Stimulated activated naive CD8-positive, alpha-beta T cell treated with anti-CD3 and anti-CD28 coated beads, Interleukin-15, amount 100 ng/mL, for 72 hours (primary cell): ENCODE measurements around the gene SLC12A6.

Source experiments
- ATAC-seq: fragments of 150-1000 bp; cut with Tn5 transposase; 2 replicates; pipeline ENCODE4 v1.10.0; 2021; ENCODE audit warnings: mild to moderate bottlenecking, moderate library complexity
- DNase-seq, 2 donors: peaks; one replicate each; pipeline ENCODE4 v3.0.0; 2021 to 2022
- H3K27ac Mint-ChIP-seq, 2 donors: one replicate each; pipeline ENCODE4 v1.8.0; 2022; ENCODE audit warnings: mild to moderate bottlenecking in 2 of 2, mixed read lengths in 2 of 2, moderate library complexity in 2 of 2
- H3K27me3 Mint-ChIP-seq: one replicate; pipeline ENCODE4 v1.8.0; 2022; ENCODE audit warnings: mixed read lengths
- H3K4me1 Mint-ChIP-seq: one replicate; pipeline ENCODE4 v1.8.0; 2022; ENCODE audit warnings: mild to moderate bottlenecking, mixed read lengths
- H3K4me3 Mint-ChIP-seq, 2 donors: one replicate each; pipeline ENCODE4 v1.8.0; 2022; ENCODE audit warnings: mild to moderate bottlenecking in 2 of 2, mixed read lengths in 2 of 2, moderate library complexity in 1 of 2
- H3K9me3 Mint-ChIP-seq, 2 donors: one replicate each; pipeline ENCODE4 v1.8.0; 2022; ENCODE audit warnings: mixed read lengths in 2 of 2

Gene SLC12A6

DNA sequence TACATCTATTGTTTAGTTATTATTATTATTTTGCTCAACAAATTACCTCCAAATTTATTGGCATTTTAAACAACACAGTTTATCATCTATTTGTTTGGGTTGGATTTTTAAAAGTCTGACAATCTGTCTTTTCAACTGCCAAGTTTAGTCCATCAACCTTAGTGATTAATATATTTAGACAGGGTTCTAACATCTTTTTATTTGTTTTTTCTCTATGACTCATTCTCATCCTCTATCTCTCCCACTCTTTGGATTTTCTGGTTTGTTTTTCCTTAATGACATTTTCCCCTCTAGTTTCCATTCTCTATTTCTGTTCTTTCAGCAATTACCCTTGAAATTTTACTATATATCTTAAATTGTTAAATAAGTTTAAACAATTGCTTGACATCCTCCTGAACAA, 70.8 kb downstream of the SLC12A6 start:
- ATAC-seq: no peak
- Mint-ChIP-seq H3K4me1 (peaks cover 15% of the 10 kb centered on the region), H3K9me3 (peaks cover 0 to 4% of the 10 kb centered on the region in 2 donors), H3K4me3 (no peak overlapping the region), H3K27ac (no peak overlapping the region), H3K27me3 (no peaks in the 10 kb centered on the region)
- no peak for DNase-seq

DNA sequence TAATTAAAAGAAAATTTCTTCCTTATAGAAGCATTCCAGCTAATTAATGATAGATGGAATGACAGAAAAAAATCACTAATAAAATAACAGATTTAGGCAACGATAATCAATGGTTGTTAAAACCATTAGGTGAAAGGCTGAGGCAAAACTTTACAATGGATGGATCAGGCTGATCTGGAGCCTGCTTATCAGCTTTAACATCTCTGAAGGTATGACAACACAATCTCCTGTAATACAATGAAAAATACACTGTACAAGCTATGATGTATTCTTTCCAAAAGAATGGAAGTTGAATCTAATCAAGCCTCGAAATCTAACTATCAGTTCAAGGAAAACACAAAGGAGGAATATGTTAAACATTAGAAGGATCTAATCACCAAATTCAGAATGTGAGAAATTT, 73.5 kb downstream of the SLC12A6 start:
- ATAC-seq (no peak), DNase-seq (no peak)
- Mint-ChIP-seq H3K4me1 (peaks cover 15% of the 10 kb centered on the region), H3K9me3 (no peaks in the 10 kb centered on the region), H3K27ac (peak overlapping the region in 1 of 2 donors; percentile 29), H3K4me3 (no peak overlapping the region), H3K27me3 (no peaks in the 10 kb centered on the region)

DNA sequence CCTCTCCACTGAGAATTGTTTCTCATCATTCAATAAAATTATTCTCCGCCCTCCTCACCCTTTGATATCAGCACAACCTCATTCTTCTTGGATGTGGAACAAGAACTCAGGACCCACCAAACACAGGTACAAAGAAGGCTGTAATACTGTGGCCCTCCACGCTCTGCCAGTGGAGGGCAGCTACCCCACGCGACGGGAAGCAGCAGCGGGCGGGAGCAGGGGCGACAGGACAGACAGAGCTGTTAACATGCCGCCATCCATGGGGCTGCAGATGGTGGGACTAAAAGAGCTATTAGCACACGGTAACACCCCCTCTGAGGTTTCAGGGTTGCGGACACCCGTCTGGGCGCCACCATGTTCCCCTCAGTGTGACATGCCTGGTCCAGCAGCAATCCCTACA, 75.2 kb downstream of the SLC12A6 start:
- ATAC-seq: no peak
- Mint-ChIP-seq H3K27ac (no peak overlapping the region), H3K4me1 (peaks cover 4% of the 10 kb centered on the region), H3K27me3 (no peaks in the 10 kb centered on the region), H3K4me3 (no peak overlapping the region), H3K9me3 (no peaks in the 10 kb centered on the region)
- DNase-seq: no peak

DNA sequence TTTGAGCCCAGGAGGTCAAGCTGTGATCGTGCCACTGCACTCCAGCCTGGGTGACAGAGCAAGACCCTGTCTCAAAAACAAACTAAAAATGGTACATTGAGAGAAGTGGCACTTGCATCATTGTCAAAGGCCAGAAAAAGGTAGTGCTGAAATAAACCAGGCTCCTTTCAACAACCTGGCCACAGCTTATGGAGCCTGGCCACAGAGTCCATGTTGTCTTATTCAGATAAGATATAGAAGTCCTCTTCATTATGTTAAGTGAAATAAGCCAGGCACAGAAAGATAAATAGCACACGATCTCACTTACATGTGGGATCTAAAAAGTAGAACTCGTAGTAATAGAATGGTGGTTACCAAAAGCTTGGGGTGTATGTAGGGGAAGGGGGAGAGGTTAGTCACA, 78.0 kb downstream of the SLC12A6 start:
- Mint-ChIP-seq H3K27ac (no peak overlapping the region), H3K4me1 (no peaks in the 10 kb centered on the region), H3K4me3 (no peak overlapping the region), H3K27me3 (no peaks in the 10 kb centered on the region), H3K9me3 (no peaks in the 10 kb centered on the region)
- ATAC-seq (no peak), DNase-seq (no peak)

DNA sequence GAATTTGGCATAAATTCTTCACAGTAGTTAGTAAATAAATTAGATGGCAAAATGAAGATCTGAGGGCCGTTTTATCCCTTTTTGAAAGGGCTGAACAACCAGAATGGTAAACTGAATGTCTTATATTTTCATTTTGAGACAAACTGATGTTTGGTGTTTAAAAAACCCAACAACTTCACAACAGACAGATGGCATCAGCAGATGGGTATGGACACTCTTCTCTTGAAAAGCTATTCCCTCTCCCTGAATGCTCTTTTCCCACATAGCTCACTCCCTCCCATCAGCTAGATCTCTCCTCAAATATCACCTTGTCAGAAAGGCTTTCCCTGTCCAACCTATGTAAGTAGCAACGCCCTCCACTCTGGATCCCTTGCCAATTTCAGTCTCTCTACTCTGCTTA, 79.4 kb downstream of the SLC12A6 start:
- DNase-seq (no peak), ATAC-seq (no peak)
- Mint-ChIP-seq H3K4me1 (no peaks in the 10 kb centered on the region), H3K9me3 (no peaks in the 10 kb centered on the region), H3K27me3 (no peaks in the 10 kb centered on the region), H3K4me3 (no peak overlapping the region), H3K27ac (peak overlapping the region in 1 of 2 donors; percentile 30)

DNA sequence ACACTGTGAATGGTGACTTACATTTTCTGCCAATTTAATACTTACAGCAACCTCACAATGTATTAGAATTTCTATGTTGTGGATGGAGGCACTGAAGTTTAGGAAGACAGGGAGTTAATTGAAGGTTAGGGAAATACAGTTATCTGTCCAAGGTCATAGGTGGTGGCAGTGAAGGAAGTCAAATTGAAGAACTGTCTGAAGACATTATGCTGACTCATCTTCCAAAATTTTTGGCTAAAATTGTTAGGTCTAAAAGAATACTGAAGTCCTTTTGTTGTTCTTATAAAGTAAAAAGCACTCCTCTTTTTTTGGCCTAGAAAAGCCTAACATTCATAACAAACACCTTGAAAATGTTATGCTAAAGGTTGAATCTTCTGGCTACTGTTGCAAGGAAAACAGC, 85.0 kb downstream of the SLC12A6 start:
- Mint-ChIP-seq H3K9me3 (no peaks in the 10 kb centered on the region), H3K27me3 (no peaks in the 10 kb centered on the region), H3K4me1 (peaks cover 7% of the 10 kb centered on the region), H3K4me3 (no peak overlapping the region), H3K27ac (no peak overlapping the region)
- ATAC-seq (no peak), DNase-seq (no peak)

DNA sequence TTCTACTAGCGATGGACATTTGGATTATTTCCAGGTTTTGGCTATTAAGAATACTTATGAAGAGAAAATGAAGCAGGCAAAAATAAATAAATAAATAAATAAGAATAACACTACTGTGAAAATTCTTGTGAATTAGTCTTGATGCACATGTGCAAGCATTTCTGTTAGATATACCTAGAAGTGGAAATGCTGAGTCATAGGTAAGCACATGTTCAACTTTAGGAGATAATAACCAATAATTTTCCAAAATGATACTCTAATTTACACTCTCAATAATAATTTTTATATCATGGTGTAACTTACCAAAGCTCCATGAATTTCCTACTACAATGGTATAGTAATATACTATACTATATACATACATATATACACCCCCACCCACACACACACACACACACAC, 89.4 kb downstream of the SLC12A6 start:
- no peak overlapping the region for H3K27ac Mint-ChIP-seq
- H3K4me1 Mint-ChIP-seq: peaks cover 7% of the 10 kb centered on the region
- ATAC-seq: no peak
- H3K9me3 Mint-ChIP-seq: no peaks in the 10 kb centered on the region
- H3K27me3 Mint-ChIP-seq: no peaks in the 10 kb centered on the region
- DNase-seq: no peak
- no peak overlapping the region for H3K4me3 Mint-ChIP-seq

DNA sequence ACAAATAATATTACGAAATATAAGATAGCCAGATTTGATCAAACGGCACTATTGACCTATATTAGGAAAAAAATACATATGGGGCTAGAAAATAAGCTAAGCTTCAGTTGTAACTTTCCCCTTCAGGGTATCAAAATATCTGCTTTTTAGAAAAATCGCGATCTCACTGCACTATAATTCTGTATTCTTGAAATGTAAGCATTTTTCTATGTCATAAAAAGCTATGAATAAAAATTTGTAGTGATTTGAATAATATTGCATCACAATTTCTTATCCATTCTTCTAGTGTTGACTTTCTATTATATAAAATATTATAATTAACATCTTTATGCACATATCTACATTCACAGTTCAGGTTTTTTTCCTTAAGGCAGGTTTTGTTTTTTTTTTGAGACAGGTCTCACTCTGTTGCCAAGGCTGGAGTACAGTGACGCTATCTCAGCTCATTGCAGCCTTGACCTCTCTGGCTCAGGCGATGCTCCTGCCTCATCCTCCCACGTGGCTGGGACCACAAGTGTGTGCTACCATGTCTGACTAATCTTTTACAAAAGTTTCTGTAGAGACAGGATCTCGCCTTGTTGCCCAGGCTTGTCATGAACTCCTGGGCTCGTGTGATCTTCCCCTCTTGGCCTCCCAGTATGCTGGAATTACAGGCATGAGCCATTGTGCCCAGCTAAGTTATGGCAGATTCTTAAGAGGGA, 91.2 kb downstream of the SLC12A6 start:
- Mint-ChIP-seq H3K27ac (peak overlapping the region in 1 of 2 donors; percentile 65), H3K4me3 (no peak overlapping the region), H3K27me3 (no peaks in the 10 kb centered on the region), H3K4me1 (peaks cover 7% of the 10 kb centered on the region), H3K9me3 (no peaks in the 10 kb centered on the region)
- DNase-seq: no peak
- ATAC-seq: no peak

DNA sequence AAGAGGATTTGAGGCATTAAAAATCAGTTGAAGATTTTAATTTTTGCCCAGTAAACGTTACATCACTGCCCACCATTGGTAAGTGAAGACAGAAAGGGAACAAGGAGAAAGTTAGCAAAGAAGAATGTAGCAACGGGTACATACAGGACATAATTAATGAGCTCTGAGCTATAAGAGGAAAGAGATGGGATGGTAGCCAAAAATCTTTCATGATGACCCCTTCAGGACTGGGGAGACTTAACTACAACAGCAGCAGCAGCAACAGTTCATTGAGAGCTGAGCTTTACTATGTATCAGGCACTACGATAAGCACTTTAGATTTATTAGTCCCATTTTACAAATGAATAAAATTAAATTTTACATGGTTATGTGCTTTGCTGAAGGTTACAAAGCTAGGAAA, 94.4 kb downstream of the SLC12A6 start:
- ATAC-seq (no peak), DNase-seq (no peak)
- H3K27me3 Mint-ChIP-seq: no peaks in the 10 kb centered on the region
- no peak overlapping the region for H3K4me3 Mint-ChIP-seq
- H3K4me1 Mint-ChIP-seq: peaks cover 19% of the 10 kb centered on the region
- peak overlapping the region in 1 of 2 donors; percentile 48 for H3K27ac Mint-ChIP-seq
- no peaks in the 10 kb centered on the region for H3K9me3 Mint-ChIP-seq

DNA sequence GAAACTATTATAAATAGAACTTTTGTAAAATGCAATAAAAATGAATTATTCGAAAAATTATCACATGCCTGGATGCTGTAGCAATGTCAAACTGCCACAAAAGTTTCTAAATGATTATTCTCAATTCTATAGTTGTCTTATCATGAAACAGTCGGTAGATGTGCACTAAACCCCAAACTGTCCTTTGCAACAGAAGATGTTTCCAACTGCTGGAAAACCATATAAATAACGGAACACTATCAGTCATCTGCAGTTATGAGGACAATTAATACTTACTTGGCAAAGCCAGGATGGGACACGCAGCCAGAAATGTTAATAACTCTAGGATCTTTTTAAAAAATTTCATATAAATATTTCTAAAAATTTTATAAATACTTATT, 95.3 kb downstream of the SLC12A6 start:
- H3K9me3 Mint-ChIP-seq: no peaks in the 10 kb centered on the region
- H3K27me3 Mint-ChIP-seq: no peaks in the 10 kb centered on the region
- peaks cover 19% of the 10 kb centered on the region for H3K4me1 Mint-ChIP-seq

DNA sequence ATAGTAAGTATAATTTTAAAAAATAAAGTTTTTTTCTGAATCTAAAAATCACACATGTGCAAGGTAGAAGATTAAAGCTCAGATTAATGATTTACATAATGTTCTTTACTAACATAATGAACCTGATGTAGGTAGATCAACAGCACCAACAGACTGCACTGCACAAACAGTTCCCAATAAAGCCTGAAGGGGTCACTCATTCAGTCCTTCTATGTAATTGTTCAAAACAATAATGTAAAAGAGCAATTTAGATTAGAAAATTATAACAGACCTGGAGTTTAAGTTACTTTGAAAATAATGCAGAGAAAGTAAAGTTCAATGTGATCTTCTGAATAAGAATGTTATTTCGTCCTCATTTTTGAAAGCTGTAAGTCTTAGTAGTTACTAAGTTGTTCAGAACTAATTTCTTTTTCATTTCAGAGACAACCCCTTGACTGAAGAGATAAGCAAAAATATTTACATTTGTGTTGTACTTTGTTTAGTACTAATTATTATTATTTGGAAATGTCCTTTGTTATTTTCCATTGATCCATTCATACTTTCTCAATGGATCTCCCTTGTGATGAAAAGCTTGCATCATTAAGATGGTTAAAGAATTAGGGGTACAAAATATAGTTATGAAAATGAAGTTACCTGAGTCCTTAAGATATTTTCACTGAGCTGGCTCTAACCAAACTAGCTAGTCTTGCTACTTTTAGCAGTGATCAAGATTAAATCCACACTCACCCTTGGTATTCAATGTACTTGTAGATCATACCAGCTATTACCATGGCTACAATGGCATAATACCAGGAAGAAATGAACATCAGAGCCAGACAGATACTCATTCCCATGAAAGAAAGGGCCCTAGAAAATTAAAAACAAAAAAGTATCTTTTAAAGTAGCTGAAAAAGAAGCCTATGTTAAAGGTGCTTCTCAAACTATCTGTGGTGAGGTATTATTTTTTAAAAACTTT, 95.9 kb downstream of the SLC12A6 start:
- ATAC-seq: peak; percentile 72
- Mint-ChIP-seq H3K4me3 (no peak overlapping the region), H3K4me1 (peaks cover 19% of the 10 kb centered on the region), H3K27ac (no peak overlapping the region), H3K27me3 (no peaks in the 10 kb centered on the region), H3K9me3 (no peaks in the 10 kb centered on the region)
- peak in 1 of 2 donors; percentile 15 for DNase-seq

More for the DNA sequence above, 95.3 kb downstream of the SLC12A6 start:
- no peak for ATAC-seq
- no peak overlapping the region for H3K4me3 Mint-ChIP-seq
- H3K27ac Mint-ChIP-seq: no peak overlapping the region
- no peak for DNase-seq

DNA sequence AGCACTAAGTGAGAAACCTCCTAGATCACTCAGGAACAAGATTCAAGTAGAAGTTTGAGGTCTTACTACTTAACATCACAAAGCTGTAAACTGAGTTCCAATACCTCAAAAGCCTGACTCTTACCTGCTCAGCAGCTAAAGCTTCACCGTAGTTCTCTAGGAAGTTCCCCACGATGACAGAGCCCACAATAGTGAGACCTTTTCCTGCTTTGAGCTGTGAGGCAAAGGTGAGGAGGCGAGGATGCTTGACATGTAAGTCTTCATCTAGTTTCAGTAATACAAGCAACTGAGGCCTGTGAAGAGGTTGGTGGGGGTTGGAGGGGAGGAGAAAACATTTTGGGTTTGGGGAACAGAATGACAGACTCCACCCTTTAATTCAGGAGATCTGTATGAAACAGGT, 97.0 kb downstream of the SLC12A6 start:
- ATAC-seq: peak; percentile 65
- H3K9me3 Mint-ChIP-seq: no peaks in the 10 kb centered on the region
- H3K4me1 Mint-ChIP-seq: peaks cover 19% of the 10 kb centered on the region
- DNase-seq: no peak
- H3K4me3 Mint-ChIP-seq: no peak overlapping the region
- no peaks in the 10 kb centered on the region for H3K27me3 Mint-ChIP-seq
- no peak overlapping the region for H3K27ac Mint-ChIP-seq

DNA sequence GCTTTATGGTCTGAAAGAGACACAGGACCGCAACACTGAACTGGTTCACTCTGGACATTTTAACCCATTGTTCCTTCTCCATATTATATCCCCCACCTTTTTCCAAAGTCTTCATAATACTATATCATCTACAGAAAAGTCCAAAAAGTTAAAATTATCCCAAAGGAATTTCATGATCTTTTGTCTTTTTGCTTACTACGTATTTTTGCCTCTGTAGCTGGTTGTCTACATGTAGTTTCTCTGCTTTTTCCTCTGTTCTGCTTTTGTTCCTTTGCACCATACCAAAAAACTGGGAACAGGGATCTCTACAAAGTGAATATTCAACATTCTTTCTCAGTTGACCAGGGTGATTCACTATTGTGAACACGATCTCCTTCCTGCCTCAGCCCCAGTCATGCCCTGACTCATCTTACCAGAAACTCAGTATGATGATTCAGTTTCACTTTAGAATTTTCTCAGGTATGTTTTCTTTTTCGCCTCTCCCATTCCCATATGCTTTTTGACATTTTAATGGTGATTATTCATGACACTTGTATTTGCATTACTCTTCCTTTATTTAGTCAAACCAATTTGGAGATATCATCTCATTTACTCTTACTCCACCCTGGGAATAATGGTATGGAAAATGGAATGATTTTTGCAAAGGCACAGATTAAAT, 98.3 kb downstream of the SLC12A6 start:
- Mint-ChIP-seq H3K4me1 (peaks cover 19% of the 10 kb centered on the region), H3K9me3 (no peaks in the 10 kb centered on the region), H3K4me3 (peak overlapping the region; percentile 16 to 37), H3K27ac (peak overlapping the region; percentile 36 to 84), H3K27me3 (no peaks in the 10 kb centered on the region)
- DNase-seq (peak in 1 of 2 donors; percentile 36), ATAC-seq (peak; percentile 96)

DNA sequence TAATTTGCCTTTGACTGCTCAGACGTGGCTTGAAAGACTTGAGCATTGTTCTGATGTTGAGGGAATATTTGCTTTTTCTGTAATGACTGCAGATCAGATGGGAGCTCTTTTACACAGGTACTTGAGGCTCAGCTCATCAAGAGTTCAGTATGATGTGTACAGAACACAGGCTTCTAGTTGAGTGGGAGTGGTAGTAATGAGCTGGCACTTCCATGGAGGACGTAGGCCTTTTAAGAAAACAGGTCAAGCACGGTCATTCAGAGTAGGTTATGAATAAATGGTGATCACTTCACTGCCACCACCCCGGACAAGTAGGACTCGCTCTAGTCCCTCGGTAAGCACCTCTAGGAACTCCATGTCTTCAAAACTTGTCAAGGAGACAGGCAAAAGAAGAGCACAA, 104.0 kb downstream of the SLC12A6 start:
- Mint-ChIP-seq H3K4me3 (no peak overlapping the region), H3K9me3 (no peaks in the 10 kb centered on the region), H3K4me1 (no peaks in the 10 kb centered on the region), H3K27ac (no peak overlapping the region), H3K27me3 (no peaks in the 10 kb centered on the region)
- ATAC-seq (no peak), DNase-seq (no peak)

DNA sequence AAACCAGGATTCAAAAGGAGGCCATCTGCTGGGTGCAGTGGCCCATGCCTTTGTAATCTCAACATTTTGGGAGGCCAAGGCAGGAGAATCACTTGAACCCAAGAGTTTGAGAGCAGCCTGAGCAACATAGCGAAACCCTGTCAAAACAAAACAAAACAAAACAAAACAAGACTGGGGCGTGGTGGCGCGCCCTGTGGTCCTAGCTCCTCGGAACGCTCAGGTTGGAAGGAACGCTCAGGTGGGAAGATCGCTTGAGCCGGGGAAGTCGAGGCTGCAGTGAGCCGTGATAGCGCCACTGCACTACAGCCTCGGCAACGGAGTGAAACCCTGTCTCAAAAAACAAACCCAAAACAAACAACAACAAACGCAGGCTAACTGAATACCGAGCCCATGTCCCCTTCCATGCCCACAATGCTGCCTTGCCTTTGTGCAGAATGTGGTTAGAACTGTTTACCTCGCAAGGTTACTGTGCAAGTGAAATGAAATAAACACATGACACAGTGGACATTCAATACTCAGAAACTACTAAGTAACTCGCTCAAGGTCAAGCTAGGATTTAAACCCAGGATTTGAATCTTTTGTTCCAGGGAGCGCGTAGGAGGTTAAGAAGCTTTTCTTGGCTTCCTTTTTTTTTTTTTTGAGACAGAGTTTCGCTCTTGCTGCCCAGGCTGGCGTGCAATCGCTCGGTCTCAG, 113.5 kb downstream of the SLC12A6 start:
- peaks cover 43% of the 10 kb centered on the region for H3K4me1 Mint-ChIP-seq
- H3K9me3 Mint-ChIP-seq: no peaks in the 10 kb centered on the region
- H3K27me3 Mint-ChIP-seq: no peaks in the 10 kb centered on the region
- H3K4me3 Mint-ChIP-seq: peak overlapping the region; percentile 97
- DNase-seq (no peak), ATAC-seq (no peak)
- H3K27ac Mint-ChIP-seq: peak overlapping the region; percentile 99
